GM18520 (cell line): ENCODE data around the gene C16orf74.

Experiments used
- ATAC-seq: cut with Tn5 transposase; IDR thresholded peaks from one replicate; pipeline ENCODE4 v1.9.1; 2021; ENCODE audit not compliant: unreplicated experiment

C16orf74 gene

DNA sequence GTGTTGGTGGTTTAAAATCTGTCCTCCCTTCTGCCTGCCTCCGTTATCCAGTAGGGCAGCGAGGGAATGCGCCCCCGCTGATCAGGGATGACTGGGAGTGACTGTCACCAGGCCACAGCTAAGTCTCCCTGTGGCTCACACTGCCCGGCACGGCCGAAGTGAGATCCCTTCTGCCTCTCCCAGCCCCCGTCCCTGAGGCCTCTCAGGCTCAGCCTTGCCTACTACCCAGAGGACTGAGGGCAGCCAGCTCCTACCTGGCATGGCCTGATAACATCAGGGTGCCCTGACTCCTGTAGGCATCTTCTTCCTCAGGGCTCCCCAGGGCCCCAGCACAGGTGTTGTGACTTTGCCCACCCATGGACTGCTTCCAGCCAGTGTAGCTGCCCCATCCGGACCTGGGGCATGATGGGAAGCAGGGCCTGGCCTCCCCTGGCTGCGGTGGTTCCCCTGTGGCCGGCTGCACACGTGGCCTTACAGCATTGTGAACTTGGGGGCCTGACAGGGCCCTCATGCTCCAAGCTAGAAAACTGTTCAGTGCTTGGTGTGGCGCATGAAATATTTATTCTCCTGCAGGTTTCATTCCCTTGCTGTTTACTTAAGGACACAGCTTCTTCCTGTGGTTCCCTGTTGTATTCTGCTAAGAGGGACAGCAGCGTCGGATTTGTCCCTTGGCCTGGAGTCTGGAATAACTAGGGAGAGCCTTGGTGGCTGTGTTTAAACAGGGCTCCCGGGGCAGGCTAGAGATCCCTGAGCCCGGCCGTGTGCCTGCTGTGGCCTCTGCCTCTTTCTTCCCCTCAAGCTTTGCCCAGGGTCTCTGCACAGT is 92.2 kb downstream of the C16orf74 start:
- no peak for ATAC-seq

DNA sequence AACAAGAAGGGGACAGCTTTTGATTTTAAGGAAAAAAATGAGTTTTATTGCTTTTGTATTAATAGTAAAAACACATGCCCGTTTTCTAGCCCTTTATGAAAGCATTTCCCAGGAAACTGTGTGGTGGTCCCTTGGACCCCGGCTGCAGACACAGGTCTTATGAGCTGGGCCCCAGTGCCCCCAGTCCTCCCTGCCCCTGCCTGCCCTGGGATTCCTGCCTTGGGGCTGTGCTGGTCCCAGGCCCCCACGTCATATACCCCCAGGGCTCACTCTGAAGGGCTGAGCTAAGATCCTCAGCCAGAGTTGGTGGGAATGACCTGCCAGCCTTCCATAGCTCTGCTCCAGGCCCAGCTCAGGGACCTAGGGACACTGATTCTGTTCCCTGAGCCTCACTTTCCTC is 92.9 kb downstream of the C16orf74 start:
- ATAC-seq = no peak
